Activated naive CD4-positive, alpha-beta T cell treated with anti-CD3 and anti-CD28 coated beads for 36 hours (primary cell): ENCODE results near the gene ATP2C2. TPM values are rescaled to one million over a fixed set of nuclear protein-coding genes. Genes with fewer than 3 reads are reported as not detected.
"Not testable (repeated sequence)": the region's sequence is repeated elsewhere in the genome, so short reads cannot be mapped to it uniquely, and the experiment has no call there.

Source experiments
- CTCF ChIA-PET: fragments of 350-600 bp; sonication (Branson Sonifier 250); formaldehyde crosslinking; loops from one replicate; lab custom pipeline; 2021; ENCODE audit warnings: antibody characterized with exemption; lab: Charles Lee
- DNase-seq: peaks from one replicate; pipeline ENCODE4 v3.0.0-alpha.2; 2020
- H3K27ac Mint-ChIP-seq: one replicate; pipeline ENCODE4 v1.8.0; 2021; ENCODE audit warnings: mild to moderate bottlenecking, mixed read lengths
- H3K27me3 Mint-ChIP-seq: one replicate; pipeline ENCODE4 v1.8.0; 2021; ENCODE audit warnings: low read depth, mixed read lengths
- H3K36me3 Mint-ChIP-seq: one replicate; pipeline ENCODE4 v1.8.0; 2021; ENCODE audit warnings: low read depth, mixed read lengths
- H3K4me1 Mint-ChIP-seq: one replicate; pipeline ENCODE4 v1.8.0; 2021; ENCODE audit warnings: low read depth, mixed read lengths
- H3K4me3 Mint-ChIP-seq: one replicate; pipeline ENCODE4 v1.8.0; 2021; ENCODE audit warnings: mild to moderate bottlenecking, moderate library complexity, mixed read lengths
- H3K9me3 Mint-ChIP-seq: one replicate; pipeline ENCODE4 v1.8.0; 2021; ENCODE audit warnings: mixed read lengths
- intact Hi-C: fragments of 100-400 bp; cut with micrococcal nuclease; formaldehyde crosslinking; loops from one replicate; pipeline ENCODE4 v1.15.1; 2023
- total RNA-seq, 2 experiments: library from RNA; stranded (reverse); gene quantifications; one replicate each; pipeline ENCODE4 v1.2.3, GENCODE V29; 2021

The ATP2C2 gene
- total RNA-seq, 2 experiments from 2014 or later = not detected

DNA sequence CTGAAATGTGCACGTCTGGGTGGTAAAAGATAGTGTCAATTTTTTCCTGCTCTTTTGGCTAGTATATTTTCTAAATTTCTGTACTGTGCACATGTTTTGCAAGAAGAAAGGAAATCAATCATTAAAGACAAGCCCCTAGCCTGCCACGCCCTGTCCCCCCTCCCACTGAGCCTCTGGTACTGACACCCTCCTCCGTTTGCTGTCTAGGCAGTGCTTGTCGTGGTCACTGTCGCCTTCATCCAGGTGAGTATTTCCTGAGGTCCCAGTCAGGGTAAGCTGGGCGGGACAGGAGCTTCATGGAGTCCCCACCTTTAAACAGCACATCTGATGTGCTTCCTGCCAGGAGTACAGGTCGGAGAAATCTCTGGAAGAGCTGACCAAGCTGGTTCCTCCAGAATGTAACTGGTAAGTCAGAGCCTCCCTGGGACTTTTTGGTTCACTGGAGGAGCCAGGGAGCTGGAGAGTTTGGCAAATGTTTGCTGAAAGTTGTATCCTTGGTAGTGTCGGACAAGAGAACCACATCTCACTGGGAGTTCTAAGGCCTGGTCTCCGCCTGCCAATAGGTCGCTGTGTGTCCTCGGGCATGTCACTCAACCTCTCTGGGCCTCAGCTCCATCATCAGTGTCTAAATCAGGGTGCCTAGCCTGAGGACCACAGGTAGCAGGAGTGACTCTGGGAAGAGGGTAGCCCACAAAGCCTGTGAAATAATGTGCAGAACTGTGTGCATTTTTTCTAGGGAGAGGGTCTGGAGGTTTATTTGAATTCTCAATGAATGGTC, 42.2 kb downstream of the ATP2C2 start:
- Mint-ChIP-seq H3K36me3 (no peaks in the 10 kb centered on the region), H3K27me3 (peaks cover 14% of the 10 kb centered on the region), H3K27ac (no peak overlapping the region), H3K4me3 (no peak overlapping the region), H3K9me3 (no peaks in the 10 kb centered on the region), H3K4me1 (no peaks in the 10 kb centered on the region)
- no peak for DNase-seq
- intact Hi-C loops = no loop called here
- CTCF ChIA-PET = interaction anchor here (0.6 to 1.3 kb wide), 2 partner anchors 9 to 133 kb away, joined by 3 read pairs; no protein-coding TSS in a partner anchor

GRCh38 chr16:84411768-84412167, 43.4 kb downstream of the ATP2C2 start:
- H3K27me3 Mint-ChIP-seq = peaks cover 10% of the 10 kb centered on the region
- H3K4me3 Mint-ChIP-seq = no peak overlapping the region
- CTCF ChIA-PET = interaction anchor here (1.3 kb wide), 1 partner anchor 135 kb away, joined by 3 read pairs; no protein-coding TSS in a partner anchor
- no peaks in the 10 kb centered on the region for H3K4me1 Mint-ChIP-seq
- DNase-seq = no peak
- intact Hi-C loops = no loop called here
- H3K9me3 Mint-ChIP-seq = no peaks in the 10 kb centered on the region
- no peak overlapping the region for H3K27ac Mint-ChIP-seq
- no peaks in the 10 kb centered on the region for H3K36me3 Mint-ChIP-seq

- DNase-seq = no peak
- intact Hi-C loops = no loop called here
- no peaks in the 10 kb centered on the region for H3K36me3 Mint-ChIP-seq
- no peak overlapping the region for H3K4me3 Mint-ChIP-seq
- H3K27ac Mint-ChIP-seq = no peak overlapping the region
- no peaks in the 10 kb centered on the region for H3K9me3 Mint-ChIP-seq
- CTCF ChIA-PET = interaction anchor here (0.7 kb wide), 2 partner anchors 25 to 951 kb away, joined by 3 to 8 read pairs; no protein-coding TSS in a partner anchor
- no peaks in the 10 kb centered on the region for H3K4me1 Mint-ChIP-seq
- peaks cover 6% of the 10 kb centered on the region for H3K27me3 Mint-ChIP-seq
These were observed 43.9 kb downstream of the ATP2C2 start for GRCh38 chr16:84412262-84412661.

DNA sequence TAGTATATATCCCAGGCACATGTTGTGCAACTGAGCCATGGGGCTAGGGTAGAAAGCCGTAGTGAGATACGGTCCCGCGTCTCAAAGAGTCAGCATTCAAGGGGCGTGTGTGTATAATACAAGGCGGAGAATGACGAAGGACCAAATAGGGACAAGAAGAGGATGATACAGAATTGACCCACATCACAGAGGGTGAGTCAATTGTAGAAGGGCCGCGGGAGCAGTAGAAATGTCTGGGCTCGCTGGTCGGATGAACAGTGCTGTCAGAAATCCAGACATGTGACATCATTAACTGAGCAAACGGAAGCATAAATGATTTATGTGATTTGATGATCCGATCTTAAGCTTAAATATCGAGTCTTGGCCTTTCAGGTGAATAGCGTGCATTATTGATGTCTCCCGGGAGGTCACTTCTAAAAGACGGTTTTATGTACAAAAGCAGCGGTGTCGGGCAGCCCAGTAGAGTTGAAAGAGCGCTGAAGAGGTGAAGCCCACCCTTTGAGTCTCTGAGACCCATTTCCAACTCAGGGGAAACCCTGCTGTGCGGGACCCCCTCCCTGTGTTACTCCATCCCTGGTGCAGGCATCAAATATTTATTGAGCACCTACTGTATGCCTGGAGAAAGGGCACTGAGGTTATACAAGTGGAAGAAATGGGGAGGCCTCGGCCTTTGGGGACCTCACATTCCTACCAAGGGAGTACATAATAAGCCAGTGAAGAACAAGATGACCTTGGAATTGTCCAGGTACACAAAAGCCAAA, 45.1 kb downstream of the ATP2C2 start:
- Mint-ChIP-seq H3K4me1 (no peaks in the 10 kb centered on the region), H3K9me3 (no peaks in the 10 kb centered on the region), H3K27ac (no peak overlapping the region), H3K36me3 (no peaks in the 10 kb centered on the region), H3K4me3 (no peak overlapping the region), H3K27me3 (peaks cover 2% of the 10 kb centered on the region)
- intact Hi-C loops = no loop called here
- CTCF ChIA-PET = interaction anchor here (0.7 kb wide), 1 partner anchor 24 kb away, joined by 3 read pairs; no protein-coding TSS in a partner anchor
- DNase-seq = no peak

GRCh38 chr16:84414789-84415326, 46.5 kb downstream of the ATP2C2 start:
- Mint-ChIP-seq H3K27me3 (no peaks in the 10 kb centered on the region), H3K9me3 (no peaks in the 10 kb centered on the region), H3K4me3 (no peak overlapping the region), H3K27ac (no peak overlapping the region), H3K4me1 (no peaks in the 10 kb centered on the region), H3K36me3 (no peaks in the 10 kb centered on the region)
- DNase-seq = no peak
- CTCF ChIA-PET = no interaction called here
- intact Hi-C loops = no loop called here

DNA sequence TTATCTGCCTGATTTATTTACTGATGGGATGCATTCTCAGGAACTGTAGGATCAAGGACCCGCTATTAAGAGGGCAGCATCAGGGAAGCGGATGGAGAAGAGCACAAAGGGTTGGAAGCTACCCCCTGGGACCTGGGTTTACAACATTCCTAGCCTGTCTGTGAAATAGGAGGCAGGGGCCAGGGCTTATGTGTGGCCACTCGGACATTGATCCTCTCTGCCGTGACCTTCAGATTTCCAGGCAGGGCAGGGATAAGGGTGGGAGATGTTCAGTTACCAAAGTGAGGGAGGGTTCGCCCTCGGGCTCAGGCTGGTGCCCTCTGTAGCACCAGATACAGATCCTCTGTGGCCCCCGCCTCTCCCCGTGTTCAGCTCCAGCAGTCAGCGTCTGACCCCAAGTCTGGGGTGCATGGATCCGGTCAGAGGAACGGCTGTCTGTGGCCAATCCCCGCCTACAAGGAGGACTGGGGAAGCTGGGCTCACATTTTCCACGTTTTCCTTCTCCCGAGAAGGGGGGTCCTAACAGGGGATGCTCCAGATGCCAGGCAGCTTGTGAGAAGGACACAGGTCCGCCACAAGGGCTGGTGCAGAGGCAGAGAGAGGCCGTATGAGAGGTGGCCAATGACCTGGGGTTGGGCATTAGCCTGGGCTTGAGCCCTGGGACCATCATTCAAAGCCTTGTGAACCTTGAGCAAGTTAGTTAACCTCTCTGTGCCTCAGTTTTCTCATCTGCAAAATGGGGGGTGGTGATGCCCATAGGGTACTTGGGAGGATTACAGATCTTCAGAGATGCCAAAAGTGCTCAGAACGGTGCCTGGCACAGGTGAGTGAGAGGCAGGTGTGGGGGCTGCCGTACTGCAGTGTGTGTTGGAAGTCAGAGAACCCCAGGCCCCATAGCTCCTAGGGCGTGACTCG, 48.3 kb downstream of the ATP2C2 start:
- Mint-ChIP-seq H3K27ac (no peak overlapping the region), H3K4me1 (no peaks in the 10 kb centered on the region), H3K27me3 (no peaks in the 10 kb centered on the region), H3K36me3 (no peaks in the 10 kb centered on the region), H3K9me3 (no peaks in the 10 kb centered on the region), H3K4me3 (no peak overlapping the region)
- intact Hi-C loops = no loop called here
- CTCF ChIA-PET = no interaction called here
- DNase-seq = no peak

- Mint-ChIP-seq H3K4me1 (no peaks in the 10 kb centered on the region), H3K36me3 (no peaks in the 10 kb centered on the region), H3K9me3 (no peaks in the 10 kb centered on the region), H3K4me3 (no peak overlapping the region), H3K27ac (no peak overlapping the region), H3K27me3 (no peaks in the 10 kb centered on the region)
- CTCF ChIA-PET = no interaction called here
- DNase-seq = no peak
- intact Hi-C loops = no loop called here
These were observed 49.9 kb downstream of the ATP2C2 start for GRCh38 chr16:84418056-84418849.

DNA sequence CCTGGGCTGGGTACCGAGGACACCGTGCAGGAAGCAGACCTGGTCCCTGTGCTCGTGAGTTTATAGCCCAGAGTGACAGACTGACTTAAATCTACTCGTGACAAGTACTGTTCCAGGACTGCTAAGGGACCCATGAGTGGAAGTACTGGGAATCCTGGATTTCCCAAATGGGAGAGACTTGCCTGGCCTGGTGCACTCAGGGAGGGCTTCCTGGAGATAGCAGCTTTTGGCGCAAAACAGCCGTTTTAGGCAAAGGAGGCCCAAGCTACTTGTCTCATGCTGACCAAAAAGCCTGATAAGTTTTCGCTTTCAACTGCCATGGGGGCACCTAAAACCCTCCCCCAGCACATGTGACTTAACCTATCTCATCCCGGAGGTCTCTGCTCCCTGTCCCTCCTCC, 51.4 kb downstream of the ATP2C2 start:
- intact Hi-C loops = no loop called here
- Mint-ChIP-seq H3K9me3 (no peaks in the 10 kb centered on the region), H3K27me3 (no peaks in the 10 kb centered on the region), H3K36me3 (no peaks in the 10 kb centered on the region), H3K4me1 (no peaks in the 10 kb centered on the region), H3K27ac (no peak overlapping the region), H3K4me3 (no peak overlapping the region)
- no peak for DNase-seq
- CTCF ChIA-PET = no interaction called here

DNA sequence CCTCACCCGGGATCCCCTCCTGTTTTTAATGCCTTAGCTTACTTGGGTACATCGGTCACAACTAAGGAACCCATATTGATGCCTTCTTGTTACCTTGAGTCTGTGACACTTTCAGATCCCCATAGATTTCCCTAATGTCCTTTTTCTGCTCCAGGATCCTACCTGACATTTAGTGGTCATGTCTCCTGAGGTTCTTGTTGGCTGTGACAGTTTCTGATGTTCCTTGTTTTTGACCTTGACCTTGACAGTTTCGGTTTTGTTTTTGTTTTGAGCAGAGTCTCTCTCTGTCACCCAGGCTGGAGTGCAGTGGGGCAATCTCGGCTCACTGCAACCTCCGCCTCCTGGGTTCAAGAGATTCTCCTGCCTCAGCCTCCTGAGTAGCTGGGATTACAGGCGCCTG, 52.2 kb downstream of the ATP2C2 start:
- DNase-seq, H3K36me3 Mint-ChIP-seq, H3K9me3 Mint-ChIP-seq, H3K4me3 Mint-ChIP-seq, intact Hi-C loops, H3K27ac Mint-ChIP-seq, H3K27me3 Mint-ChIP-seq, H3K4me1 Mint-ChIP-seq: not testable (repeated sequence)
- CTCF ChIA-PET = interaction anchor here (0.7 kb wide), 1 partner anchor 31 kb away, joined by 3 read pairs; no protein-coding TSS in a partner anchor

DNA sequence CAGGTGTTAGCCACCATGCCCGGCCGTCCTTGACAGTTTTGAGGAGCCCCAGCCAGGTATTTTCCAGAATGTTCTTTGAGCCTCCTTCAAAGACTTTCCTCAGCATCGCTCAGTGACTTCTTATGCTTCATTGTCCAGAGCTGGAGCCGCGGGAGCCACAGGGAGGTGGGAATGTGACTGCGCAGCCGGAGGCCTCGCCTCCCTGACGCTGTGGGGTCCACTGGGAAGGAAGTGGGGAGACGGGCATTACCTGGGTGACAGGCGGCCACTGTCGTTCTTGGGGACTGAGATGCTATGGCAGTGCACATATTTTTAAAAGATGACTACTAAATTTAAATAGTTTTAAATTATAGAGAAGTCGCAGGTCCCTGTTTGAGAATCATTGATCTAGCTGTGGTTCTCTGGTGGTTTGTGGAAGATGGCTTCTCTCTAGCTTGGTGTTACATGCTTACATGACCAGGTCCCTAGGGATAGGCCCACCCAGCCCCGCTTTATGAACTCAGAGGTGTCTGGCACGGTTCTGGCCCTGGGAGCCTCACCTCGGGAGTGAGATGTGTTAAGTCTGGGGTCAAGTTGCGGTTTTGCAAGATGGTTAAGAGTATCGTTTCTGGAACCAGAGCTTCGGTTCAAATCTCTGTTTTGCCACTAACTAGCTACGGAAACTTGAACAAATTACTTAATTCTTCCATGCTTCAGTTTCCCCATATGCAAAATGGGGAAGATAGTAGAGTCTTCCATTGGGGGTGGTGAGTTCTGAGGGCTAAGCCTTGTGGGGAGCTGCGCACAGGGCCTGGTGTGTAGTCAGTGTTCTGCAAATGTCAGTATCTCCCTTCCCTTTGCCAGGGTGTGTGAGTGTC, 53.0 kb downstream of the ATP2C2 start:
- Mint-ChIP-seq H3K27ac (no peak overlapping the region), H3K9me3 (no peaks in the 10 kb centered on the region)

GRCh38 chr16:84421938-84422220, 53.5 kb downstream of the ATP2C2 start:
- Mint-ChIP-seq H3K27me3 (no peaks in the 10 kb centered on the region), H3K4me1 (no peaks in the 10 kb centered on the region), H3K4me3 (no peak overlapping the region), H3K36me3 (no peaks in the 10 kb centered on the region), H3K27ac (no peak overlapping the region), H3K9me3 (no peaks in the 10 kb centered on the region)
- CTCF ChIA-PET = interaction anchor here (0.6 kb wide), 1 partner anchor 42 kb away, joined by 3 read pairs; no protein-coding TSS in a partner anchor
- intact Hi-C loops = no loop called here
- DNase-seq = no peak

More for the DNA sequence above, 53.0 kb downstream of the ATP2C2 start:
- CTCF ChIA-PET = interaction anchor here (0.6 kb wide), 1 partner anchor 41 kb away, joined by 3 read pairs; no protein-coding TSS in a partner anchor
- Mint-ChIP-seq H3K4me3 (no peak overlapping the region), H3K27me3 (no peaks in the 10 kb centered on the region), H3K36me3 (no peaks in the 10 kb centered on the region), H3K4me1 (no peaks in the 10 kb centered on the region)
- DNase-seq = no peak
- intact Hi-C loops = no loop called here
